ENCODE results near the gene NAALADL2.

- TF ChIP-seq CTCF (IDR thresholded peaks at IDR 0.05): no peak
- TF ChIP-seq REST (IDR thresholded peaks at IDR 0.05; ENCODE audit: insufficient read depth in 1 of 2, low read depth in 2 of 2, low read length in 1 of 2): no peak
- no peak for TF ChIP-seq POLR2AphosphoS5 (IDR thresholded peaks at IDR 0.05; ENCODE audit: low read depth, low read length)
- no peak for TF ChIP-seq SIN3A (IDR thresholded peaks at IDR 0.05; ENCODE audit: borderline replicate concordance, insufficient read depth, low read depth, low read length)
- no peak for TF ChIP-seq TCF7L2 (IDR thresholded peaks at IDR 0.05; ENCODE audit: low read depth, low read length)
These were observed 870.3 kb downstream of the NAALADL2 start for GRCh38 chr3:175729466-175729865.
